Memory B cell (primary cell): Measurements from ENCODE around the gene OLFM3.

Experiments
- ATAC-seq: fragments of 150-1000 bp; cut with Tn5 transposase; 2 replicates; pipeline ENCODE4 v1.10.0; 2021; ENCODE audit warnings: low read depth, mild to moderate bottlenecking, moderate library complexity
- DNase-seq, 2 donors: peaks; one replicate each; pipeline ENCODE4 v3.0.0; 2022; ENCODE audit warnings: low spot score in 2 of 2
- H3K27ac Mint-ChIP-seq: one replicate; pipeline ENCODE4 v1.8.0; 2022; ENCODE audit warnings: mild to moderate bottlenecking, moderate library complexity, mixed read lengths
- H3K27me3 Mint-ChIP-seq: one replicate; pipeline ENCODE4 v1.8.0; 2022; ENCODE audit warnings: mixed read lengths
- H3K36me3 Mint-ChIP-seq: one replicate; pipeline ENCODE4 v1.8.0; 2022; ENCODE audit warnings: mild to moderate bottlenecking, mixed read lengths
- H3K4me1 Mint-ChIP-seq: one replicate; pipeline ENCODE4 v1.8.0; 2022; ENCODE audit warnings: mixed read lengths
- H3K4me3 Mint-ChIP-seq: one replicate; pipeline ENCODE4 v1.8.0; 2022; ENCODE audit warnings: mild to moderate bottlenecking, moderate library complexity, mixed read lengths
- H3K9me3 Mint-ChIP-seq: one replicate; pipeline ENCODE4 v1.8.0; 2022; ENCODE audit warnings: mixed read lengths

The OLFM3 gene

GRCh38 chr1:101852936-101853335 is 143.8 kb downstream of the OLFM3 start:
- no peaks in the 10 kb centered on the region for H3K36me3 Mint-ChIP-seq
- peaks cover 2% of the 10 kb centered on the region for H3K4me1 Mint-ChIP-seq
- no peaks in the 10 kb centered on the region for H3K27me3 Mint-ChIP-seq
- H3K27ac Mint-ChIP-seq, result no peak overlapping the region
- no peak for ATAC-seq
- H3K9me3 Mint-ChIP-seq, result no peaks in the 10 kb centered on the region
- DNase-seq, result no peak
- H3K4me3 Mint-ChIP-seq, result no peak overlapping the region

- Mint-ChIP-seq H3K36me3 (no peaks in the 10 kb centered on the region), H3K27me3 (no peaks in the 10 kb centered on the region), H3K9me3 (no peaks in the 10 kb centered on the region), H3K27ac (no peak overlapping the region), H3K4me3 (no peak overlapping the region), H3K4me1 (no peaks in the 10 kb centered on the region)
- no peak for ATAC-seq
- DNase-seq, result no peak
Measured at GRCh38 chr1:101849356-101849755, 147.4 kb downstream of the OLFM3 start.

DNA sequence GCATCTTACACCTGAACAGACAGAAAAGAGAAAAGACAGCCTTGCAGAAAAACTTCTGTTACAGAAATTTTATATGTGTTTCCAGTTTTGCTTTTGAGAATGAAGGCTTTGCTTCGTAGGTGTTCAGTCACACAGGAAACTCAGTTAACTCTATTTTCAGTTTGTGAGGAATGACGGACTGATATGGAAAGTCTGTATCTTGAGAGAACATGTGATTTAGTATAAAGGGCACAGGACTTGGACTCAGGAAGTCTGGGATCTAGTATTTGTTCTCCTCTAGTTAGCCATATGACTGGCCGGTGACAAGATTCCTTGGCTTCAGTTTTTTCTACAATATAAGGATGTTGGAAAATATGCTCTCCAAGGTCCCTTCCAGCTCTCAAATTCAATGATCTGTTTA is 149.1 kb downstream of the OLFM3 start:
- no peaks in the 10 kb centered on the region for H3K4me1 Mint-ChIP-seq
- H3K4me3 Mint-ChIP-seq, result no peak overlapping the region
- no peaks in the 10 kb centered on the region for H3K9me3 Mint-ChIP-seq
- no peak for DNase-seq
- ATAC-seq, result no peak
- no peak overlapping the region for H3K27ac Mint-ChIP-seq
- no peaks in the 10 kb centered on the region for H3K36me3 Mint-ChIP-seq
- no peaks in the 10 kb centered on the region for H3K27me3 Mint-ChIP-seq

DNA sequence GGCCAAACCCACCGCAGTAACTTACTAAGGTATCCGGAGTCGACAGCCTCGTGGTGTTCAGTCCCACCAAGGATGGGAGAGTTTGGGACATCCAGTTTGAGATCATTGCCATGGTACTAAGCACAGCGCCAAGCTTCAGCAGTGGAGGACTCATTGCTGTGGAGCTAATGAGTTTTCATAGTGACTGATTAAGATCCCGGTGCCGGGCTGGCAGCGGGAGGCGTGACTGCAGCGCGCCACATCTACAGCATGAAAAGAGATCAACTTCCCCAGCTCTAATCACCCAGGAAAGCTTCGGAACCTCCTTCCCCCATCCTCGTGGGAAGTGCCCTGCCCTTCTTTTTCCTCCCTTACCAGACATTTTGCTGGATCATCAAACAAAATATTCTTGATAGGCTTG is 149.9 kb downstream of the OLFM3 start:
- H3K4me3 Mint-ChIP-seq, result no peak overlapping the region
- H3K4me1 Mint-ChIP-seq, result no peaks in the 10 kb centered on the region

GRCh38 chr1:101843160-101843559 is 153.6 kb downstream of the OLFM3 start:
- no peaks in the 10 kb centered on the region for H3K9me3 Mint-ChIP-seq
- ATAC-seq, result no peak
- no peak overlapping the region for H3K27ac Mint-ChIP-seq
- H3K4me1 Mint-ChIP-seq, result no peaks in the 10 kb centered on the region
- no peak for DNase-seq
- H3K27me3 Mint-ChIP-seq, result no peaks in the 10 kb centered on the region
- H3K36me3 Mint-ChIP-seq, result no peaks in the 10 kb centered on the region
- no peak overlapping the region for H3K4me3 Mint-ChIP-seq

More for the DNA sequence above, 149.9 kb downstream of the OLFM3 start:
- no peak for DNase-seq
- Mint-ChIP-seq H3K27ac (no peak overlapping the region), H3K36me3 (no peaks in the 10 kb centered on the region), H3K9me3 (no peaks in the 10 kb centered on the region), H3K27me3 (no peaks in the 10 kb centered on the region)
- no peak for ATAC-seq

DNA sequence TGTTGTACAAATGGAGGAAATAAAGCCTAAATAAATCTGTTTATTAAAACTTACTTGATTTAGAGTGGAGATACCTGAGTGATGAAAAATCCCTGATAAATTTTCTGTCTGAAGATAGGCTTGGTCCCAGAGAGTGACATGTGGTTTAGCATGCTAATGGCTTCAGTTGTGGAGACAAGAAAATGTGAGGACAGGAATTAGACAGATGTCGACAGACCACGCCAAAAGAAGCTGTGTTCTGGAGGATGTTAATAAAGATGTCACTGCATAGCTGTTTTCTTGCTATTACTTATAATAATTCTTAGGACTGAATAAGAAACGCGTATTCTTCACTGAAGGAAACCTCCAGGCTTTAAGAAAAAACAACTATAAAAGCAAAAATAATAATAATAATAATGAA is 154.9 kb downstream of the OLFM3 start:
- no peaks in the 10 kb centered on the region for H3K36me3 Mint-ChIP-seq
- DNase-seq (no peak), ATAC-seq (no peak)
- H3K4me3 Mint-ChIP-seq, result no peak overlapping the region
- H3K27ac Mint-ChIP-seq, result no peak overlapping the region
- H3K4me1 Mint-ChIP-seq, result no peaks in the 10 kb centered on the region
- no peaks in the 10 kb centered on the region for H3K9me3 Mint-ChIP-seq
- no peaks in the 10 kb centered on the region for H3K27me3 Mint-ChIP-seq

GRCh38 chr1:101835988-101836387 is 160.7 kb downstream of the OLFM3 start:
- DNase-seq (no peak), ATAC-seq (no peak)
- Mint-ChIP-seq H3K36me3 (no peaks in the 10 kb centered on the region), H3K27ac (no peak overlapping the region), H3K4me1 (no peaks in the 10 kb centered on the region), H3K27me3 (no peaks in the 10 kb centered on the region), H3K9me3 (no peaks in the 10 kb centered on the region), H3K4me3 (no peak overlapping the region)

DNA sequence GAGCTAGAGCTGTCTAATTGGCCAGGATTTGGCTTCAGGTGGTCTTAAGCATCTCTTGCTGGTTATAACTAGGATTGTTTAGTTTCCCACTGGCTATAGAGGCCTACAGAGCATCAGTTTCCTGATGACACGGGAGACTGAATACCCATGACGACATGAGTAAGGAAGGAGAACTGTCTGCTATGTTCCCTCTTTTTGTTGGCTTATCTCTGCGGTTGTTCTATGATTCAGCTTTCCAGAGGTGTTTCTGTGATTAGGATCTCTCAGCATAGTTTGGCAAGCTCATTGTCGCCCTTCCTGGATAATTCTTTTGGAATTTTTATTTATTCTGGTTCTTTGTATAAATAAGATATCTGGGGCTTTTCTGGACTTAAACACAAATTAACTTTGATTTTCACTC is 163.4 kb downstream of the OLFM3 start:
- DNase-seq (no peak), ATAC-seq (no peak)
- no peak overlapping the region for H3K27ac Mint-ChIP-seq
- H3K4me3 Mint-ChIP-seq, result no peak overlapping the region
- no peaks in the 10 kb centered on the region for H3K4me1 Mint-ChIP-seq
- H3K9me3 Mint-ChIP-seq, result no peaks in the 10 kb centered on the region
- no peaks in the 10 kb centered on the region for H3K36me3 Mint-ChIP-seq
- H3K27me3 Mint-ChIP-seq, result no peaks in the 10 kb centered on the region

GRCh38 chr1:101826416-101826815 is 170.3 kb downstream of the OLFM3 start:
- Mint-ChIP-seq H3K36me3 (no peaks in the 10 kb centered on the region), H3K27me3 (no peaks in the 10 kb centered on the region), H3K27ac (no peak overlapping the region), H3K9me3 (peaks cover 2% of the 10 kb centered on the region), H3K4me1 (no peaks in the 10 kb centered on the region), H3K4me3 (no peak overlapping the region)
- ATAC-seq (no peak), DNase-seq (no peak)

- Mint-ChIP-seq H3K4me3 (no peak overlapping the region), H3K27me3 (peaks cover 2% of the 10 kb centered on the region), H3K4me1 (no peaks in the 10 kb centered on the region), H3K27ac (no peak overlapping the region), H3K9me3 (no peaks in the 10 kb centered on the region), H3K36me3 (no peaks in the 10 kb centered on the region)
- no peak for ATAC-seq
- DNase-seq, result no peak
Measured at GRCh38 chr1:101820071-101820470, 176.7 kb downstream of the OLFM3 start.

DNA sequence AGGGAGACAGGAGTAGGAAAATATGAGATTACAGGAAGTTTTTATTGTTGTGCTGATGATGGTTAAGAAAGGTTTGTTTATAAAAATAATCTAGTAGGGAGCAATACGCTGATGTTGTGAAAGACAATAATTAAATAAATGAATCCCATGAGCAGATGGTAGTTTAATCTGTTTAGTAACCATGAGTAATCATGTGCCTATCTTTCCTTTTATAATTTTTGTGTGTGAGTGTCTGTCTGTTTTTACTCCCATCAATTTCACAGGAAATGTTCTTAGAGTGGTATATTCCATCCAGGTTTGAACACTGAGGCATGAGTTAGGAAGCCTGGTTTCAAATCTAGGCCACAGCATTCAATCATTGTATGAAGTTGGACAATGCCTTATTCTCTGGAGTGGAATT is 180.5 kb downstream of the OLFM3 start:
- H3K27me3 Mint-ChIP-seq, result peaks cover 2% of the 10 kb centered on the region
- H3K4me1 Mint-ChIP-seq, result no peaks in the 10 kb centered on the region
- no peaks in the 10 kb centered on the region for H3K36me3 Mint-ChIP-seq
- ATAC-seq, result no peak
- no peak overlapping the region for H3K27ac Mint-ChIP-seq
- H3K4me3 Mint-ChIP-seq, result no peak overlapping the region
- DNase-seq, result no peak
- peaks cover 2% of the 10 kb centered on the region for H3K9me3 Mint-ChIP-seq

GRCh38 chr1:101798417-101798816 is 198.3 kb downstream of the OLFM3 start:
- H3K27ac Mint-ChIP-seq, result no peak overlapping the region
- no peaks in the 10 kb centered on the region for H3K36me3 Mint-ChIP-seq
- no peak overlapping the region for H3K4me3 Mint-ChIP-seq
- peaks cover 1% of the 10 kb centered on the region for H3K9me3 Mint-ChIP-seq
- H3K27me3 Mint-ChIP-seq, result peaks cover 2% of the 10 kb centered on the region
- no peaks in the 10 kb centered on the region for H3K4me1 Mint-ChIP-seq
- no peak for ATAC-seq
- no peak for DNase-seq

DNA sequence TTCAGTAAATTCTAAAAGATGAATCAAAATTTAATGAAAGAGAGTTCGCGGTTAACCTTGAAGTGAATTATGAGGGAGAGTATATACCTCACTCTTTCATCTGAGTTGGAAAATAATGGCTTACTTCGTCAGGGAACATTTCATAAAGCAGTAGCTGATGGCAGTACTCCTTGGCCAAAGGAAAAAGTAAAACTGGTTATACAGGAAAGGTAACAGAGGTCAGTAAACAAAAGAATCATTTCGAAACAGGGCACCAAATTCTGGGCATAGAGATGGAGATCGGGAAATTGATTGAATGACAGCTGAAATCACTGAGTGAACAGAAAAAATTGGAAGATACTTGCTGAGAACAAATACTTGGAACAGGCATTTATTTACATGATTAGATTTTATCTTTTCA is 199.0 kb downstream of the OLFM3 start:
- no peak overlapping the region for H3K4me3 Mint-ChIP-seq
- H3K36me3 Mint-ChIP-seq, result no peaks in the 10 kb centered on the region
- no peak for ATAC-seq
- DNase-seq, result no peak
- peaks cover 2% of the 10 kb centered on the region for H3K27me3 Mint-ChIP-seq
- no peaks in the 10 kb centered on the region for H3K4me1 Mint-ChIP-seq
- H3K27ac Mint-ChIP-seq, result no peak overlapping the region
- H3K9me3 Mint-ChIP-seq, result peaks cover 1% of the 10 kb centered on the region

- no peaks in the 10 kb centered on the region for H3K27me3 Mint-ChIP-seq
- H3K36me3 Mint-ChIP-seq, result no peaks in the 10 kb centered on the region
- DNase-seq (no peak), ATAC-seq (no peak)
- H3K4me1 Mint-ChIP-seq, result no peaks in the 10 kb centered on the region
- peaks cover 2% of the 10 kb centered on the region for H3K9me3 Mint-ChIP-seq
- no peak overlapping the region for H3K27ac Mint-ChIP-seq
- no peak overlapping the region for H3K4me3 Mint-ChIP-seq
Measured at GRCh38 chr1:101781201-101781831, 215.4 kb downstream of the OLFM3 start.

GRCh38 chr1:101769520-101769919 is 227.2 kb downstream of the OLFM3 start:
- Mint-ChIP-seq H3K27ac (no peak overlapping the region), H3K4me3 (no peak overlapping the region), H3K36me3 (no peaks in the 10 kb centered on the region), H3K9me3 (no peaks in the 10 kb centered on the region), H3K4me1 (no peaks in the 10 kb centered on the region), H3K27me3 (no peaks in the 10 kb centered on the region)
- ATAC-seq, result no peak
- no peak for DNase-seq
